8988T (cell line): ENCODE measurements around the gene CPM.
"Not testable (repeated sequence)": the region's sequence is repeated elsewhere in the genome, so short reads cannot be mapped to it uniquely, and the experiment has no call there.

ENCODE experiments used
- DNase-seq: peaks from one replicate; pipeline ENCODE4 v3.0.0; 2011

Gene CPM

DNA sequence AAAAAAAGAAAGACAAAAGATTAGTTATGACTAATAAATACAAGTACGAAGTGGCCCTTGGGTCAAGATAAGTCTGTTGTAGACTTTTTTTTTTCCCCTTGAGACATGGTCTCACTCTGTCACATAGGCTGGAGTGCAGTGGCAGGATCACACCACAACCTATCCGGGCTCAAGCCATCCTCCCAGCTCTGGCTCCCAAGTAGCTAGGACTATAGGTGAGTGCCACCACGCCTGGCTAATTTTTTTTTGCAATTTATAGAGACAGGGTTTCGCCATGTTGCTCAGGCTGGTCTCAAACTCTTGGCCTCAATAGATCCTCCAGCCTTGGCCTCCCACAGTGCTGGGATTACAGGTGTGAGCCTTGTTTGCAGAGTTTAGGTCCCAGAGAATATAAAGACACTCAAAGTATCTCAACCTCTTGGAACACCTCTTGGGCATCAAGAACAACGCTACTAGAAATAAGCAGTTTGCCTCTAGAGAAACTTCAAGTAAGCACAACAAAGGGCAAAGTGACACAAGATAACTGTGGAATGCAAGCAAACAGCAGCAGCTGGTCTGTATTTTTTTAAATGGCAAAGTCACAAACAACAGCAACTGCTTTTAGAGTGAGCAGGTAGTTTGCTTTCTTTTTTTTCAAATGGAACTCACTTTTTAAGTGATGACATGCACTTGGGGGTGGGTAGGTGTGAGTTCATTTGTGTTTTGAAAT is 128.9 kb downstream of the CPM start:
- no peak for DNase-seq

DNA sequence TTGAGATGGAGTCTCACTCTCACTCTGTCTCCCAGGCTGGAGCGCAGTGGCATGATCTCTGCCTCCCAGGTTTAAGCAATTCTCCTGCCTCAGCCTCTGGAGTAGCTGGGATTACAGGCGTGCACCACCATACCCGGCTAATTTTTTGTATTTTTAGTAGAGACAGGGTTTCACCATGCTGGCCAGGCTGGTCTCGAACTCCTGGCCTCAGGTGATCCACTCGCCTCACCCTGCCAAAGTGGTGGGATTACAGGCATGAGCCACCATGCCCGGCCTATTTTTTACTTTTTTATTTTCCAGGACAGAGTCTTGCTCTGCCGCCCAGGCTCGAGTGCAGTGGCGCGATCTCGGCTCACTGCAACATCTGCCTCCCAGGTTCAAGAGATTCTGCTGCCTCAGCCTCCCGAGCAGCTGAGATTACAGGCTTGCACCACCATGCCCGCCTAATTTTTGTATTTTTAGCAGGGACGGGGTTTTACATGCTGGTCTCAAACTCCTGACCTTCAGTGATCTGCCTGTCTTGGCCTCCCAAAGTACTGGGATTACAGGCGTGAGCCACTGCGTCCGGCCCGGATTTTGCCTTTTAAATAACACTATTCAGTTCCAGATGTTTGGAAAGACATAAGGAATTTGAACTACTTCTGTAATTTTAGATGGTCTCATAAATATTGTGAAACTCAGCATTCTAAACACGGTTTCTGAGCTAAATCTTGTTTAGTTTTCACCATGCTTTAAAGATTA is 129.9 kb downstream of the CPM start:
- DNase-seq: not testable (repeated sequence)

DNA sequence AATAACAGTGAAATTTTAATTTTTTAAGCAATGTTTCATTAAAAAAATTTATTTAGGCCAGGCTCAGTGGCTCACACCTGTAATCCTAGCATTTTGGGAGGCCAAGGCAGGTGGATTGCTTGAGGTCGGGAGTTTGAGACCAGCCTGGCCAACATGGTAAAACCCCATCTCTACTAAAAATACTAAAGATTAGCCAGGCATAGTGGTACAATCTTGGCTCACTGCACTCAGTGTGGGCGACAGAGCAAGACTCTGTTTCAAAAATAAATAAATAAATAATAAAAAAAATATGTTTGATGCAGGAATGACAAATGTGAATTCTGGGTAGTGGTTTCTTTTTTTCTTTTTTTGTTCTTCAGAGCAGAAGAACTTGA is 130.6 kb downstream of the CPM start:
- DNase-seq: not testable (repeated sequence)
